ENCODE data around the gene MRC1. TPM values are rescaled to one million over a fixed set of nuclear protein-coding genes. Genes with fewer than 3 reads are reported as not detected.

Gene MRC1
- total RNA-seq, 1 experiment from 2014 or later, result 0.37 TPM

GRCh38 chr10:17835688-17836087 is 26.5 kb downstream of the MRC1 start (continued):
- TF ChIP-seq MAX (IDR thresholded peaks at IDR 0.05) (no peak), ZNF274 (IDR thresholded peaks at IDR 0.05; ENCODE audit: low read depth, low read length) (no peak), ELF1 (IDR thresholded peaks at IDR 0.05; ENCODE audit: borderline replicate concordance, low read depth) (no peak), ZBTB33 (IDR thresholded peaks at IDR 0.05; ENCODE audit: extremely low read depth, insufficient replicate concordance, low read length) (no peak), CEBPB (IDR thresholded peaks at IDR 0.05; ENCODE audit: low read depth) (no peak), SP1 (IDR thresholded peaks at IDR 0.05; ENCODE audit: low read depth) (peak; percentile 49), ZFX (IDR thresholded peaks at IDR 0.05) (no peak)

- CTCF ChIA-PET, result interaction anchor here (3.3 kb wide), 1 partner anchor 10 kb away, joined by 15 read pairs; no protein-coding TSS in a partner anchor
- H3K4me2 ChIP-seq (ENCODE audit: low read length), result no peak overlapping the region
- H3K36me3 ChIP-seq (ENCODE audit: control insufficient read depth in 1 of 2, insufficient read depth in 2 of 2, low read length in 2 of 2), result no peaks in the 10 kb centered on the region
- RAD21 ChIA-PET (ENCODE audit: low non-redundant PET in 1 of 2, low total read pairs in 2 of 2, uncharacterized antibody in 2 of 2, unreplicated experiment in 2 of 2), result no interaction called here
- POLR2A ChIA-PET, result no interaction called here
- TF ChIP-seq POLR2A (IDR thresholded peaks at IDR 0.05; ENCODE audit: borderline replicate concordance, extremely low read depth, insufficient read depth, insufficient read length), result no peak
- no peak for TF ChIP-seq YY1 (IDR thresholded peaks at IDR 0.05; ENCODE audit: extremely low read depth, insufficient replicate concordance, low read depth, low read length)
- no peak for TF ChIP-seq EGR1 (IDR thresholded peaks at IDR 0.05; ENCODE audit: low read depth)
- no peak for TF ChIP-seq ZNF274 (IDR thresholded peaks at IDR 0.05; ENCODE audit: low read depth, low read length)
- TF ChIP-seq EZH2phosphoT487 (IDR thresholded peaks at IDR 0.05; ENCODE audit: borderline replicate concordance), result no peak
- no peak for TF ChIP-seq SP1 (IDR thresholded peaks at IDR 0.05; ENCODE audit: low read depth)
- no peak for TF ChIP-seq CTCF (IDR thresholded peaks at IDR 0.05 in 2 of 3, conservative IDR thresholded peaks at IDR 0.05 in 1 of 3; ENCODE audit: borderline replicate concordance in 1 of 3, insufficient read depth in 1 of 3, low read depth in 2 of 3, low read length in 2 of 3)
- no peak for TF ChIP-seq ZBTB33 (IDR thresholded peaks at IDR 0.05; ENCODE audit: extremely low read depth, insufficient replicate concordance, low read length)
- no peak for TF ChIP-seq JUND (IDR thresholded peaks at IDR 0.05)
- TF ChIP-seq FOSL1 (IDR thresholded peaks at IDR 0.05; ENCODE audit: low read depth), result no peak
- no peak for TF ChIP-seq RAD21 (IDR thresholded peaks at IDR 0.05; ENCODE audit: low read depth)
- TF ChIP-seq ZFX (IDR thresholded peaks at IDR 0.05), result no peak
- no peak for TF ChIP-seq MAX (IDR thresholded peaks at IDR 0.05)
- TF ChIP-seq SIN3A (IDR thresholded peaks at IDR 0.05; ENCODE audit: low read depth), result no peak
- no peak for TF ChIP-seq CEBPB (IDR thresholded peaks at IDR 0.05; ENCODE audit: low read depth)
- no peak for TF ChIP-seq EZH2 (IDR thresholded peaks at IDR 0.05)
- TF ChIP-seq CBX3 (IDR thresholded peaks at IDR 0.05; ENCODE audit: low read depth), result no peak
- TF ChIP-seq SRF (IDR thresholded peaks at IDR 0.05; ENCODE audit: low read depth), result no peak
- no peak for TF ChIP-seq ELF1 (IDR thresholded peaks at IDR 0.05; ENCODE audit: borderline replicate concordance, low read depth)
- DNase-seq (ENCODE audit: low read depth, low spot score) (no peak), ATAC-seq (no peak)
- no peak overlapping the region for H3K9ac ChIP-seq (ENCODE audit: low read length)
- no peaks in the 10 kb centered on the region for H3K27me3 ChIP-seq (ENCODE audit: insufficient read depth, low read length)
- H2AFZ ChIP-seq (ENCODE audit: low read depth, low read length, poor library complexity, severe bottlenecking), result peak overlapping the region; percentile 57
- intact Hi-C loops (cut with micrococcal nuclease), result no loop called here
- no TSS peak for BruUV-seq (replicated peaks)
- peaks cover 9 to 25% of the 10 kb centered on the region in 2 experiments for H3K4me1 ChIP-seq (ENCODE audit: control insufficient read depth in 1 of 2, insufficient read depth in 2 of 2, low read length in 2 of 2)
- H4K20me1 ChIP-seq (ENCODE audit: insufficient read depth), result no peaks in the 10 kb centered on the region
- no peaks in the 10 kb centered on the region for H3K79me2 ChIP-seq (ENCODE audit: insufficient read depth, low read length)
- no peak overlapping the region for H3K4me3 ChIP-seq (replicated peaks in 1 of 2; ENCODE audit: low read depth in 1 of 2, low read length in 2 of 2)
- H3K9me3 ChIP-seq (ENCODE audit: control insufficient read depth in 1 of 2, insufficient read depth in 1 of 2, low read depth in 1 of 2, low read length in 2 of 2), result no peaks in the 10 kb centered on the region
- H3K9me2 ChIP-seq (ENCODE audit: insufficient read depth), result no peaks in the 10 kb centered on the region
- H3K27ac ChIP-seq (ENCODE audit: low read depth, low read length), result no peak overlapping the region
These were observed 27.8 kb downstream of the MRC1 start for GRCh38 chr10:17836942-17837341.

Data from HCT116 (cell line).